HCT116 (cell line): Measurements from ENCODE around the gene SERPINA3. TPM values are rescaled to one million over a fixed set of nuclear protein-coding genes. Genes with fewer than 3 reads are reported as not detected.

ENCODE experiments used
- ATAC-seq: fragments of 200-7000 bp; cut with Tn5 transposase; 2 replicates; pipeline ENCODE4 v1.9.1; 2020; ENCODE audit warnings: mild to moderate bottlenecking, moderate library complexity
- BruUV-seq: library from RNA; stranded (reverse); fragments of 400-500 nt; replicated peaks from 2 replicates; lab custom pipeline; 2021; lab: Mats Ljungman, UMichigan
- CTCF ChIA-PET: fragments of 300-600 bp; sonication (Branson Sonifier 250); formaldehyde crosslinking; loops from one replicate; lab custom pipeline; 2021; ENCODE audit warnings: antibody characterized with exemption; lab: Charles Lee
- POLR2A ChIA-PET: fragments of 300-600, 350-600 bp; sonication (Branson Sonifier 250); formaldehyde crosslinking; loops from one replicate; lab custom pipeline; 2021; ENCODE audit warnings: antibody characterized with exemption; lab: Charles Lee
- RAD21 ChIA-PET, 2 experiments: fragments of 300-600 bp; sonication (Branson Sonifier 250); formaldehyde crosslinking; loops; one replicate each; lab custom pipeline; 2023; ENCODE audit warnings: low total read pairs in 2 of 2; ENCODE audit not compliant: uncharacterized antibody in 2 of 2, unreplicated experiment in 2 of 2, low non-redundant PET in 1 of 2; lab: Charles Lee
- DNase-seq: peaks from one replicate; pipeline ENCODE4 v3.0.0-alpha.2; 2010; ENCODE audit warnings: low read depth, low spot score
- H2AFZ ChIP-seq: fragments of 200-600 bp; shearing (Covaris generic), sonication (generic); 2 replicates; pipeline ENCODE4 v1.6.1; 2017; ENCODE audit warnings: low read depth, mixed run types, mixed read lengths, antibody characterized with exemption, low read length; ENCODE audit not compliant: poor library complexity, severe bottlenecking
- H3K27ac ChIP-seq: 2 replicates; pipeline ENCODE4 v1.5.1; 2012; ENCODE audit warnings: low read depth, low read length
- H3K27me3 ChIP-seq: fragments of 200-600 bp; sonication (generic); 2 replicates; pipeline ENCODE4 v1.6.1; 2016; ENCODE audit warnings: mixed run types, low read length, mixed read lengths; ENCODE audit not compliant: insufficient read depth
- H3K36me3 ChIP-seq, 2 experiments: fragments of 200-500 bp in 1 of 2; fragments of 200-600 bp in 1 of 2; sonication (Bioruptor generic) in 1 of 2; sonication (generic) in 1 of 2; 2 replicates each; pipeline versions ENCODE4 v1.5.1 to v1.6.1; 2014 to 2016; ENCODE audit warnings: low read length in 2 of 2, inconsistent platforms in 1 of 2, mixed read lengths in 1 of 2, mixed run types in 1 of 2; ENCODE audit not compliant: insufficient read depth in 2 of 2, control insufficient read depth in 1 of 2
- H3K4me1 ChIP-seq, 2 experiments: fragments of 200-600 bp in 1 of 2; sonication (generic) in 1 of 2; 2 replicates each; pipeline versions ENCODE4 v1.5.1 to v1.6.1; 2012 to 2017; ENCODE audit warnings: low read length in 2 of 2, inconsistent platforms in 1 of 2, mild to moderate bottlenecking in 1 of 2, mixed read lengths in 1 of 2, mixed run types in 1 of 2, moderate library complexity in 1 of 2; ENCODE audit not compliant: insufficient read depth in 2 of 2, control insufficient read depth in 1 of 2
- H3K4me2 ChIP-seq: fragments of 200-600 bp; sonication (generic); 2 replicates; pipeline ENCODE4 v1.6.1; 2017; ENCODE audit warnings: mixed run types, low read length, mixed read lengths
- H3K4me3 ChIP-seq, 2 experiments: fragments of 200-600 bp in 1 of 2; sonication (generic) in 1 of 2; replicated peaks in 1 of 2; 2 replicates each; pipeline ENCODE4 v1.5.1; 2011 to 2016; ENCODE audit warnings: low read length in 2 of 2, control low read depth in 1 of 2, low read depth in 1 of 2, mild to moderate bottlenecking in 1 of 2, mixed read lengths in 1 of 2, mixed run types in 1 of 2
- H3K79me2 ChIP-seq: fragments of 200-600 bp; sonication (generic); 2 replicates; pipeline ENCODE4 v1.6.1; 2017; ENCODE audit warnings: mild to moderate bottlenecking, mixed run types, low read length, moderate library complexity, mixed read lengths; ENCODE audit not compliant: insufficient read depth
- H3K9ac ChIP-seq: fragments of 200-600 bp; sonication (generic); 2 replicates; pipeline ENCODE4 v1.6.1; 2016; ENCODE audit warnings: low read length, mixed read lengths
- H3K9me2 ChIP-seq: fragments of 200-600 bp; sonication (generic), shearing (Covaris generic); 2 replicates; pipeline ENCODE4 v1.6.1; 2017; ENCODE audit warnings: mixed run types, mild to moderate bottlenecking, moderate library complexity; ENCODE audit not compliant: insufficient read depth
- H3K9me3 ChIP-seq, 2 experiments: fragments of 200-500 bp in 1 of 2; fragments of 200-600 bp in 1 of 2; sonication (Bioruptor generic) in 1 of 2; sonication (generic) in 1 of 2; 2 replicates each; pipeline ENCODE4 v1.6.1; 2014 to 2017; ENCODE audit warnings: low read length in 2 of 2, mixed read lengths in 2 of 2, inconsistent platforms in 1 of 2, low read depth in 1 of 2, mild to moderate bottlenecking in 1 of 2, mixed run types in 1 of 2, moderate library complexity in 1 of 2; ENCODE audit not compliant: control insufficient read depth in 1 of 2, insufficient read depth in 1 of 2
- H4K20me1 ChIP-seq: fragments of 200-600 bp; sonication (generic), shearing (Covaris generic); 2 replicates; pipeline ENCODE4 v1.6.1; 2017; ENCODE audit warnings: mixed run types, mild to moderate bottlenecking, moderate library complexity; ENCODE audit not compliant: insufficient read depth
- ATF3 ChIP-seq: IDR thresholded peaks from 2 replicates; pipeline ENCODE4 v1.6.1; 2012
- CBX3 ChIP-seq: IDR thresholded peaks from 2 replicates; pipeline ENCODE4 v1.6.1; 2012; ENCODE audit warnings: low read depth
- CTCF ChIP-seq, 3 experiments: fragments of 200-600 bp in 1 of 3; sonication (generic) in 1 of 3; IDR thresholded peaks in 2 of 3; conservative IDR thresholded peaks in 1 of 3; 2 replicates each; pipeline ENCODE4 v1.5.1; 2012 to 2017; ENCODE audit warnings: low read depth in 2 of 3, low read length in 2 of 3, antibody characterized with exemption in 1 of 3, borderline replicate concordance in 1 of 3, control low read depth in 1 of 3, mild to moderate bottlenecking in 1 of 3, mixed read lengths in 1 of 3, mixed run types in 1 of 3, moderate library complexity in 1 of 3; ENCODE audit not compliant: insufficient read depth in 1 of 3
- EGR1 ChIP-seq: IDR thresholded peaks from 2 replicates; pipeline ENCODE4 v1.6.1; 2012; ENCODE audit warnings: low read depth
- EZH2 ChIP-seq: fragments of 200-600 bp; sonication (generic); IDR thresholded peaks from 2 replicates; pipeline ENCODE4 v1.6.1; 2017; ENCODE audit warnings: antibody characterized with exemption, mixed run types
- EZH2phosphoT487 ChIP-seq: fragments of 200-600 bp; IDR thresholded peaks from 2 replicates; pipeline ENCODE4 v1.6.1; 2018; ENCODE audit warnings: antibody characterized with exemption, borderline replicate concordance
- FOSL1 ChIP-seq: IDR thresholded peaks from 2 replicates; pipeline ENCODE4 v1.6.1; 2012; ENCODE audit warnings: low read depth
- POLR2AphosphoS5 ChIP-seq: IDR thresholded peaks from 2 replicates; pipeline ENCODE4 v1.6.1; 2011; ENCODE audit warnings: mild to moderate bottlenecking, low read depth, low read length, moderate library complexity
- SP1 ChIP-seq: IDR thresholded peaks from 2 replicates; pipeline ENCODE4 v1.6.1; 2012; ENCODE audit warnings: low read depth
- SRF ChIP-seq: IDR thresholded peaks from 2 replicates; pipeline ENCODE4 v1.6.1; 2012; ENCODE audit warnings: low read depth
- TCF7L2 ChIP-seq: IDR thresholded peaks from 2 replicates; pipeline ENCODE4 v1.7.0; 2011; ENCODE audit warnings: borderline replicate concordance, inconsistent platforms; ENCODE audit not compliant: insufficient read depth, insufficient read length; ENCODE audit errors: extremely low read depth
- YY1 ChIP-seq: IDR thresholded peaks from 2 replicates; pipeline ENCODE4 v1.6.1; 2011; ENCODE audit warnings: low read length, low read depth, moderate library complexity, mild to moderate bottlenecking; ENCODE audit not compliant: insufficient replicate concordance; ENCODE audit errors: extremely low read depth
- ZFX ChIP-seq: fragments of 450-650 bp; IDR thresholded peaks from 2 replicates; pipeline ENCODE4 v1.6.1; 2017
- intact Hi-C: fragments of 100-400 bp; cut with micrococcal nuclease; formaldehyde crosslinking; loops from 2 replicates; pipeline ENCODE4 v1.10.0; 2022
- total RNA-seq: library from RNA; stranded (reverse); gene quantifications from one replicate; pipeline ENCODE4 v1.2.1, GENCODE V29; 2021; ENCODE audit not compliant: unreplicated experiment
- TF ChIP-seq, protein P1 (sequence below): IDR thresholded peaks from 2 replicates; pipeline ENCODE4 v1.6.1; 2012
- TF ChIP-seq, protein P2 (sequence below): IDR thresholded peaks from 2 replicates; pipeline ENCODE4 v1.6.1; 2012; ENCODE audit warnings: low read depth

SERPINA3 gene
- total RNA-seq, 1 experiment from 2014 or later: 4.3 TPM

DNA sequence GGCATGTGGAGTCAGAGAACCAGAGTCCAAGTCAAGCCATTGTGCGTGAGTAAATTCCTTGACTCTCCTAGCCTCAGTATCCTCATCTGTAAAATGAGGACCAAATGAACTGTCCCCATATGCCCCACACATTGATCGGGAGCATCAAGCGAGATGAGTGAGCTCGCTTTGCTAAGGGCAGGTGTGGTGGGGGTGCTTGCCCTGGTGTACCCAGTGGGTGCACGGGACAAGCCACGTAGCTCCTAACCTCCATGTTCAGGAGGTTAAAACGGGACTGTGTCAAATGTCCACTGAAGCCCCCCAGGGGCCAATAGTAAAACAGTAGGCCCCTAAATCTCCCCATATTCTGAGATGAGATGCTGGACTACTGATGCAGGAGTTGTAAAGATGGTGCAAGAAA lies 60.9 kb downstream of the SERPINA3 start:
- H3K36me3 ChIP-seq: no peaks in the 10 kb centered on the region
- H3K27ac ChIP-seq: no peak overlapping the region
- no peak overlapping the region for H3K4me3 ChIP-seq
- H2AFZ ChIP-seq: no peak overlapping the region
- no peaks in the 10 kb centered on the region for H3K27me3 ChIP-seq
- intact Hi-C loops: no loop called here
- DNase-seq: no peak
- H4K20me1 ChIP-seq: no peaks in the 10 kb centered on the region
- BruUV-seq: no TSS peak
- H3K9me2 ChIP-seq: no peaks in the 10 kb centered on the region
- no peaks in the 10 kb centered on the region for H3K79me2 ChIP-seq
- H3K9ac ChIP-seq: no peak overlapping the region
- RAD21 ChIA-PET: no interaction called here
- TF ChIP-seq CBX3 (no peak), EZH2 (no peak), ZFX (no peak), CTCF (IDR thresholded peaks at IDR 0.05 in 2 of 3, conservative IDR thresholded peaks at IDR 0.05 in 1 of 3; ENCODE audit: borderline replicate concordance in 1 of 3, insufficient read depth in 1 of 3, low read depth in 2 of 3, low read length in 2 of 3) (no peak), EGR1 (no peak), SP1 (no peak), POLR2AphosphoS5 (no peak), FOSL1 (no peak), EZH2phosphoT487 (no peak), ATF3 (no peak), YY1 (no peak), TCF7L2 (no peak), SRF (no peak)
- TF ChIP-seq, protein P1, sequence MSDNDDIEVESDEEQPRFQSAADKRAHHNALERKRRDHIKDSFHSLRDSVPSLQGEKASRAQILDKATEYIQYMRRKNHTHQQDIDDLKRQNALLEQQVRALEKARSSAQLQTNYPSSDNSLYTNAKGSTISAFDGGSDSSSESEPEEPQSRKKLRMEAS: no peak
- TF ChIP-seq, protein P2, sequence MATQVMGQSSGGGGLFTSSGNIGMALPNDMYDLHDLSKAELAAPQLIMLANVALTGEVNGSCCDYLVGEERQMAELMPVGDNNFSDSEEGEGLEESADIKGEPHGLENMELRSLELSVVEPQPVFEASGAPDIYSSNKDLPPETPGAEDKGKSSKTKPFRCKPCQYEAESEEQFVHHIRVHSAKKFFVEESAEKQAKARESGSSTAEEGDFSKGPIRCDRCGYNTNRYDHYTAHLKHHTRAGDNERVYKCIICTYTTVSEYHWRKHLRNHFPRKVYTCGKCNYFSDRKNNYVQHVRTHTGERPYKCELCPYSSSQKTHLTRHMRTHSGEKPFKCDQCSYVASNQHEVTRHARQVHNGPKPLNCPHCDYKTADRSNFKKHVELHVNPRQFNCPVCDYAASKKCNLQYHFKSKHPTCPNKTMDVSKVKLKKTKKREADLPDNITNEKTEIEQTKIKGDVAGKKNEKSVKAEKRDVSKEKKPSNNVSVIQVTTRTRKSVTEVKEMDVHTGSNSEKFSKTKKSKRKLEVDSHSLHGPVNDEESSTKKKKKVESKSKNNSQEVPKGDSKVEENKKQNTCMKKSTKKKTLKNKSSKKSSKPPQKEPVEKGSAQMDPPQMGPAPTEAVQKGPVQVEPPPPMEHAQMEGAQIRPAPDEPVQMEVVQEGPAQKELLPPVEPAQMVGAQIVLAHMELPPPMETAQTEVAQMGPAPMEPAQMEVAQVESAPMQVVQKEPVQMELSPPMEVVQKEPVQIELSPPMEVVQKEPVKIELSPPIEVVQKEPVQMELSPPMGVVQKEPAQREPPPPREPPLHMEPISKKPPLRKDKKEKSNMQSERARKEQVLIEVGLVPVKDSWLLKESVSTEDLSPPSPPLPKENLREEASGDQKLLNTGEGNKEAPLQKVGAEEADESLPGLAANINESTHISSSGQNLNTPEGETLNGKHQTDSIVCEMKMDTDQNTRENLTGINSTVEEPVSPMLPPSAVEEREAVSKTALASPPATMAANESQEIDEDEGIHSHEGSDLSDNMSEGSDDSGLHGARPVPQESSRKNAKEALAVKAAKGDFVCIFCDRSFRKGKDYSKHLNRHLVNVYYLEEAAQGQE: no peak
- ATAC-seq: no peak
- CTCF ChIA-PET: interaction anchor here (1.7 kb wide), 1 partner anchor 124 kb away, joined by 4 read pairs; no protein-coding TSS in a partner anchor
- H3K9me3 ChIP-seq: no peaks in the 10 kb centered on the region
- POLR2A ChIA-PET: no interaction called here
- no peaks in the 10 kb centered on the region for H3K4me1 ChIP-seq
- H3K4me2 ChIP-seq: no peak overlapping the region
